Stimulated activated CD4-positive, alpha-beta T cell treated with anti-CD3 and anti-CD28 coated beads, Interleukin-4, amount 100 ng/mL, for 24 hours (primary cell): ENCODE measurements around the gene FBXL16.

Source experiments
- DNase-seq: peaks from one replicate; pipeline ENCODE4 v3.0.0-alpha.2; 2020

The FBXL16 gene

DNA sequence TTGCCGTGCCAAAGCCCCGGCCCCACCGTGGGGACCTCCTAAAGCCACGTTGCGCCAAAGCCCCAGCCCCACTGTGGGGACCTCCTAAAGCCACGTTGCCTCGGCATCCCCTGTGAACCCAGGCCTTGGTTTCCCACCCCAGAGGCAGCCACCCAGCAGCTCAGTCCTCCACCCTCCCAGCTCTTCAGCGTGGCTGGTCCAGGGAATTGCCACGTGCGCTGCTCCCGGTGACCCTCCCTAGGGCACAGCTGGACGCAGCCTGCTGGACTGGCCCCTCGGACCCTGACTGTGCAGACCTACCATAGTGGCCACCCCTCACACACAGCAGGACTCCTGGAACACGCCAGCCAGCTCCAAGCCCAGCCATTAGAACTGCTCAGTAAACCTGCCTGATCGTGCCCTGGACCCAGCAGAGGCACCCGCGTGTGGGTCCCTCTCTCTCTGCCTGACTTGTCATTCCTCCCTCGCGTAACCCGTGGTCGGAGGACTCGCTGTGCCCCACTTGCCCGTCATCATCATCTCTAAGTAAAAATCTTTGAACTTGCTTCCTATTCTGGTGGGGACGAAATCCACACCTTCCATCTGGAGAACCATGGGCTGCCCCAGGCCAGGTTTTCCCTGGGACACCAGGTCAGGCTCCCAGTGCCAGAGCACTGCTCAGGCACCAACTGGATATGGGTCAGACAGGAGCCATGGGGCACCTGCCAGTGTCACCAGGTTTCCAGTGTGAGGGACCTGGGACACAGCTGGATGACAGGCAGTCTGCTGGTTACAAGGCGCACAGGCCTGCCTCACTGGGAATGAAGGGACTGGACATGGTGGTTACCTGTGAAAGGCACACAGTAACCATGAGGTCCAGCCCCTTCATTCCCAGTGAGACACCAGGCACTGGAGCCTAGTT, 29.6 kb upstream of the FBXL16 start:
- no peak for DNase-seq

DNA sequence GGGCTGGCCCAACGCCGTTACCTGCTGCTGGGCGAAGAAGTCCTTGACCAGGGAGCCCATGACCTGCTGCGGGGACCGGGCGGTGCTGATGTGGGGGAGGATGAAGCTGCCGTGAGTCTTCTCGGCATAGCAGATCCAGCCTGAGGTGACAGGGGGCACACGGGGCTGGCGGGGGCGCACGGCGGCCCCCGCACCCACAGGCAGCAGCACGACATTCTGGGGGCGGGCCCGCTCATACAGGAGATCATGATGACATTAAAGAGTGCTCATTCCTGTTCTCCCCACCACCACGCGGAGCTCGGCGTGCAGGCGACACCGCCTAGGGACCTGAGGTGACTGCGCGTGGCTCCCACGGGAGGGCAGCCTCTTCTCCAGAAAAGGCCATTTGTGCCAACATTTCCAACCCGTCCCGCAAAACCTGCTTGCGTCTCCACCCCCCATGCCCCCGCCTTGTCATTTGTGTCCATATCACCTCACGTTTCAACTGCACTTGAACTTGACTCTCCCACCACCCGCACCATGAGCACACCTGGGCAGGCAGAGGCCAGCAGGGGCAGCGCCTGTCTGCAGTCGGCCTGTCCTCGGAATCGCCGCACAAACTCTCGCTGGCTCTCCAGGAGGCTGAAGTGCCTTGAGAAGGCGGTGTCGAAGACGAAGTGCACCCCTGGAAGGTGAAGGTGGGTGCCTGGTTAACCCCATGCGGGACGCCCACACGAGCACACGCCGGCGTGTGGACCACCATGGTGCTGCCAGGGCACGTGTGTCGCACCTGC, 28.8 kb upstream of the FBXL16 start:
- no peak for DNase-seq

DNA sequence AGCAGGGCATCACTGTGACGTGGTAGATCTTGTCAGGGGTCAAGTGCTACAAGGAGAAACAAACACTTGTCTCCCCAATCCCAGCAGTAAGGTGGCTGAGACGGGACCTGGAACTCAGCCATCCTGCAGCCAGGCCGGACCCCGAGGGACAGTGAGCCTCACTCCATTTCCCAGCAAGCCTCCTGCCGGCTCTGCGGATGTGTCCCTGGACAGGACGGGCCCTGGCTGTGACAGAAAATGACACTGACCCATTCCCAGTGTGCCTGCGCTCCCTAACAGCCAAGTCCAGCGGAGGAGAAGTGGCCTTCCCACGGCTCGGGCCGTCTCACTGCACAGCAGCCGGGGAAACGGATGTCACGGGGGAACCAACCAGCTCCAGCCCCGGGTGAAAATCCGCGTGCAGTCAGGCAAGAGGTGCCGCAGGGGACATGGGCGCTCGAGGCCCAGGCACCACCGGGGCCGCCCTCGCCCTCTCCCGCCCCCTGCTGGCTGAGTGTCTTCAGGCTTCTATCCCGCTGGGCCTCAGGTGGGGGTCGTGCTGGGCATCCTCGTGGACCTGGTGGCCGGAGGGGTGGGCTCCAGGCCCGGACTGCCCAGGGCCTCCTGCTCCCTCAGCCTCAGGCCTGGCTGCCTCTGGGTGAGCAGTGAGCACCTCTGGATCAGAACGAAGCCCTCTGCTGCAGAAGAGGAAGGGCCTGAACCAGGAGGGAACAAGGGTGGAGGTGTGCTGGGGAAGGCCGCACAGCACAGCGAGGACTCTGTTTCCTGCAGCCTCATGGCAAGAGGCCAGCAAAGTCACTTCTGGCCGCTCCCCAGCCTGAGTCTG, 28.0 kb upstream of the FBXL16 start:
- DNase-seq = no peak

DNA sequence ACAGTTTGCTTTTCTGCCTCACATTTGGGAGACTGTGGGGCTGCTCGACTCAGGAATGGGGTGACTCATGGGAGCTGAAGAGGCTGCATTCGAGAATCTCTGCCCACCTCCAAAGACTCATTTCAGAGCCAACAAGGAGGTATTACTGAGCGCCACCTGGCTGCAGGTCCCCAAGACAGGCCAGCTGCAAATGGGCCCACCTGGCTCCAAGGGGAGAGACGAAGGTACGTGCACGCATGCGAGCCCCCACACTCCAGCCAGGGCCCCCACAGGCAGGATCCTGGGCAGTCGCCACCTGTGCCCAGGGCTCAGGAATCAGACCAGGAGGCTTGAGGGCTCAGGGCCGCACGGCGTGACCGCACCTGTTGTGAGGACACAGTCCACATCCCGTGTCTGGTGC, 27.3 kb upstream of the FBXL16 start:
- DNase-seq = no peak

DNA sequence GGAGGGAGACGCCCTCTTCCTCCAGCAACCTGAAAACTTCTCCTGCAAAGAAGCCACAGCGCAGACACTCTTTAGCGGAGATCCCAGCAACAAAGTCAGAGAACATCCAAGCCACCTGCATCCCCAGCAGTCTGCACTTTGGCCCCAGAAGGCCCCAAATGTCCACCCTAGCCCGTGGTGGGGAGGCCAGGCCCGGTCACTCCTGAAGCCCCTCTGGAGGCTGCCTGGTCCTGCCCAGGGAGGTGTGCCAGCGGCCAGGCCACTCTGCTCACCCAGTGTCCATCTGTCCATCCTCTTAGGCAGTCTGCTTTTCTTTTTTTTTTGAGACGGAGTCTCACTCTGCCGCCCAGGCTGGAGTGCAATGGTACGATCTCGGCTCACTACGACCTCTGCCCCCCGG, 26.7 kb upstream of the FBXL16 start:
- no peak for DNase-seq

DNA sequence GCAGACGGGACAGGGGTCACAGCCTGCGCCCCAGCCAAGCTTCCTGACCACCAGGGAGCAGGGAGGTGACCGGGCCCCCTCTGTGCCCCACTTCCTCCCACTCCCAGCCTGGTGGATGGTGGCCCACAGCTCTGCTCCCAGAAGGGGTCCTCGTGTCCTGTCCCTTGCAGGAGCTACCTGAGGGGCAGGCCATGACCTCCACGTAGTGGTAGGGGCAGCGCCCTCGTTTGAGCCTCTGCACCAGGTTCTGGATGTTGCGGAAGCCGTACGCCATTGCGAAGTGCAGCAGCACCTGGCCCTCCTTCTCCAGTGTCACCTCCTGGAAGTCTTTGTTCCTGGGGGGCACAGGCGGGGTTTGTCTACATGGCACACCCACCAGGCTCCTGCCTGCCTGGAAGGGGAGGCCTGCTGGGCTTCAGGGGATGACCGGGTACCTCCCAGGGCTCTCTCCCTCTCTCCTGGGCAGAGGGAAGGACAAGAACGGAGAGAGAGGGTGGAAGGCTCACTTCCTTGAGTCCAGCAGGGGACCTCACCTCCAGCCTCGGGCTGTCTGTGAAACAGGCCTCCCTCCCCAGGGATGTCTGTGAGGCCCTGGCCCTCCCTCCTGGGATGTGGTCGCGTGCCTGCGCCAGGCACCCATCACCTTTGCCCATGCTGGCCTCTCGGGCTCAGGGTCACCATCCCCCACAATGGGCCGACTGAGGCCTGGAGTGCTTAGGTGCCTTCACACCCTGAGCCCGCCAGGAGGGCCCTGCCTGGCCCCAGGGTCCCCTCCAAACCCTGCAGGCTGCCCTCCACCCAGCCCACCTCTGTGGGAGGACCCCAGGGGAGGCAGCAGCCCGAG, 25.3 kb upstream of the FBXL16 start:
- no peak for DNase-seq

DNA sequence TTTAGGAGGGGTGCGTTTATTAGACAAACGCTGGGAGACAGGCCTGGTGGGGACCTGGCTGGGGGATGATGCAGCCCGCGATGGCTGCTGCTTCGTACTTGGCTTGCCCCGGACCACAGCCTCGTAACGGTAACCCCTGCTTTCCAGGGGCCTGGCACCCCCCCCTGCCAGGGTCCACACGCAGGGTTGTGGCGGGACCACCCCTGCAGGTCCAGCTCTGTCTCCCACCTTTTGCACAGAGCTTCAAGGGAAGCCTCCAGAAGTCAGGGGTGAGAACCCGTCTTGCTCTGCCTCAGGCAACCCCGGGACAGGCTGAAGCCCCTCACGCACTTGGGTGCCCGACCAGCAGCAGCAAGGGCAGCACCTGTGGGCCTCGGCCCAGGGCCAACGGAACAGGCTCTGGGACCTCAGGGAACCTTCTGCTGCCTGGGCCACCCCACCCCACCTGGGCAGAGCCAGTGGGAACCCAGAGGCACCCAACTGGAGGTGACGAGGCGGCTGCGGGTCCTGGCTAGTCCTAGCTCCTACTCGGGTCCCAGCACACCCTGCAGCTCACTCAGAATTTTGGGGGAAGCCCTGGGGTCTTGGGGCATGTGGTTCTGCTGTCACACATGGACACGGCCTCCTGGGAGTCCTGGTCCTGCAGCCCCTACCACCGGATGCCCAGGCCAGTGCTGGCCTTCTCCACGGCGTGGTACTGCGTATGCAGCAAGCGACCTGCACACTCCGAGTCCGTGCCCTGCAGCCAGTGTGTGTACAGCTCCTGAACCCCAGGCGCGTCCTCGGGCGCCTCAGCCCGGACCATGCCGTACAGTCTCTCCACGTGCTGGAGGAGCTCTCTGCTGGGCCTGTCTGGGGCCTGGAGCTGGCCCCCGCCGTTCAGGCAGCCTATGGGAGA, 24.4 kb upstream of the FBXL16 start:
- no peak for DNase-seq

DNA sequence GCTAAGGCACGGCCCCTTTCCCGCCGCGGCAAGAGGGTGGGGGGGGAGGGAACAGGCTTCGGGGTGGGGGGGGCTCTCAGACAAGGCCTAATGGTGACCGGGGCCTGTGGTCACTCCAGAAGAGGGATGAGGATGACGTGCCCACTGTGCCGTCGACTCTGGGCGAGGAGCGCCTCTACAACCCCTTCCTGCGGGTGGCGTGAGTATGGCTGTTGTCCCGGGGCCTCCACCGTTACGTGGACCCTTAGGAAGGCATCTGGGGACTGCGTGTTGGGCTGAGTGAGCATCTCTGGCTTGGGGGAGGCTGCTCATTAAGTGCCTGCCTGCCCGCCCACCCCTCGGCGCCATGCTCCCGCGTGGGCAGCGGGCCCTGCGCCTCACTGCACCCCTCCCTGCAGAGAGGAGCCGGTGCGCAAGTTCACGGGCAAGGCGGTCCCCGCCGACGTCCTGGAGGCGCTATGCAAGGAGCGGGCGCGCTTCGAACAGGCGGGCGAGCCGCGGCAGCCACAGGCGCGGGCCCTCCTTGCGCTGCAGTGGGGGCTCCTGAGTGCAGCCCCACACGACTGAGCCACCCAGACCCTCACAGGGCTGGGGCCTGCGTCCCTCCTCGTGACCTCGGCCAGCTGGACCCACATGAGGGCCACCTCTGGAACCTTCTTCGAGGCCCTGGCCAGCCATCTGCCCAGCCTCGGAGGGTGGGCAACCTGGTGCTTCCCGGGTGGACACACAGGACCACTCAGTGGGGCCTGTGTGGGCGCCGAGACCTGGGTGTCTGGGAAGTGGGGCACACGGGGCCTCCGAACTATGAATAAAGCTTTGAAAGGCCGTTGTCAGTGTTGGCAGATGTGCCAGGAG, 23.5 kb upstream of the FBXL16 start:
- no peak for DNase-seq

DNA sequence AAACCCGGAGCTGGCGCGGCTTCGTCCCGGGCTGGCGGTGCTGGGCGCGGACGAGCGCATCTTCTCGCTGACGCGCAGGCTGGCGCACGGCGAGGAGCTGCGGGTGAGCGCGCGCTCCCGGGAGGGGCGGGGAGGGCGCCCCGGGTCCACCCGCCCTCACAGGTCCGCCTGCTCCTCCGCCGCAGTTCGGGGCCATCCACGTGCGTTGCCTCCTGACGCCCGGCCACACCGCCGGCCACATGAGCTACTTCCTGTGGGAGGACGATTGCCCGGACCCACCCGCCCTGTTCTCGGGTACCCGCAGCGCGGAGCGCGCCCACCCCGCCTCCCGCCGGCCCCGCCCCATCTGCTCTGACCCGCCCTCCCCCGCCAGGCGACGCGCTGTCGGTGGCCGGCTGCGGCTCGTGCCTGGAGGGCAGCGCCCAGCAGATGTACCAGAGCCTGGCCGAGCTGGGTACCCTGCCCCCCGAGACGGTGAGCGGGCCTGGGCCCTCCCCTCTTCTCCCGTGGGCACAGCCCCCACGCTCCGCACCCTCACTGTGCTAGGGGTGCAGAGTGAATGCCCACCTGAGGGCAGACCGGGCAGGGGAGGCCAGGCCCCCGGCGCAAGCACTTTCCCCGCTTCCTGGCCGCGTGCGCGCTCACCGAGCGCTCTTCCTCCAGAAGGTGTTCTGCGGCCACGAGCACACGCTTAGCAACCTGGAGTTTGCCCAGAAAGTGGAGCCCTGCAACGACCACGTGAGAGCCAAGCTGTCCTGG, 22.7 kb upstream of the FBXL16 start:
- DNase-seq = peak; percentile 49

DNA sequence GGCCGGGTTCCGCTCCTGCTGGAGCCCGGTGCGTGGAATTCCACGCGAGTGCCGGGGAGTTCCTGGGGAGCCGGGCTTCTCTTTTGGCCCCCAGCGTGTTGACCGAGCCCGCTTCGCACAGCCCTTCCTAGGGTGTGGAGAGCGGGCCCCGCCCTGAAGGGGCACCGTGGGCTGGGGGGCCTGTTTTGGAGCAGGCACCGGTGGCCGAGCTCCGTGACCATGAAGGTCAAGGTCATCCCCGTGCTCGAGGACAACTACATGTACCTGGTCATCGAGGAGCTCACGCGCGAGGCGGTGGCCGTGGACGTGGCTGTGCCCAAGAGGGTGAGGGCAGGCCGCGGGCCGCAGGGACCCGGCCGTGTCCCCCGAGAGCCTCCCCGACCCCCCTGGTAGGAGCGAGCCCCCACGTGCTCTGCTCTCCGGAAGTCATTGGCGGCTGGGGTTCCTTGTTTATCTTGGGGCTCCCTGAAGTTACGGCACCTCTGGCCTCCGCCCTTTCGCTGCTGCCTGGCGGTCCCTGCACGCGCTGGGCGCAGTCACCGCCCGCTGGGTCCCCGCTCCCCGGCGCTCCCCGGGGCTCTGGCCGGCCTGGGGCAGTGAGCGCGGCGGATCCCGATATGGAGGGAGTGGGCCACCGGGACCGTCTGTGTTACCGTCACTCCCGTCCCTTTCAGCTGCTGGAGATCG, 21.8 kb upstream of the FBXL16 start:
- DNase-seq = no peak

DNA sequence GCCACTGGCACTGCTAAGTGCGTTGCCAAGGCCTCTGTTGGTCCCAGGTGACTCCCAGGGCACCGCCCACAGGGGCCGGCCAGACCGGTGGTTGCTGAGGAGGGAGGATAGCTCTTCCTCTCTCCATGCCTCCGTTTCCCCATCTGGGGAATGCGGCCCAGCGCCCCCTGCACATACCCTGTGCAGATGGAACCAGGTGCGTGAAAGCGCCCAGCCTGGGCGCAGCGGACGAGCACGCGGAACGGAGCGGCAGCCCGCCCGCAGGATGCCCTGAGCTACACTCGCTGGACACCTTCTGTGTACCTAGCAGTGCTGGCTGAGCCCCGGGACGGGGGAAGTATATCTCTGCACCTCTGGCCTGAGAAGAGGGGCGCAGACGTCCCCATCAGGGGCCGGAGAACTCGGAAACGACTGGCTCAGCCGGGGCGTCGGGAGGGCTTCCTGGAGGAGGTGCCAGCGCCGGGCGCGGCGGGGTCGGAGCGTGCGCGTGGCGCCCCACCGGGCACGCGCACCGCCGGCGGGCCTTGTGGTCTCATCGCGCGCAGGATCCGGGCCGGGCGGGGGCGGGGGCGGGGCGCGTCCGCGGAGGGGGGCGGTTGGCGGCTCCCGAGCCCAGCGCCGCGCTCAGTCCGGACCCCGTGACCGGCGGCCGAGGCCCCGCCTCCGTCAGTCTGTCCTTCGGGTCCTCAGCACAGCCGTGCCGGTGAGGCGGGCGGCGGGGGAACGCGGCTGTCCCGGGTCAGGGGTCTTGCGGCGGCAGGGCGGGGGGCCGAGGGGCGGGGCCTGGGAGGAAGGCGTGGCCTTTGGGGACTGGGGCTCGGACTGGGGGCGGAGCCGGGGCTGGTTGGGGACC, 21.1 kb upstream of the FBXL16 start, which contains the start of the genes CCDC78 and HAGHL:
Gene CCDC78, minus strand, starts transcription at position 6 of the 853 bp plus-strand sequence. CDS start 76 bp downstream, outside the sequence.
Gene HAGHL, plus strand, starts transcription at position 669 of the 853 bp plus-strand sequence. CDS start 404 bp downstream, outside the sequence.
- DNase-seq = peak; percentile 47

DNA sequence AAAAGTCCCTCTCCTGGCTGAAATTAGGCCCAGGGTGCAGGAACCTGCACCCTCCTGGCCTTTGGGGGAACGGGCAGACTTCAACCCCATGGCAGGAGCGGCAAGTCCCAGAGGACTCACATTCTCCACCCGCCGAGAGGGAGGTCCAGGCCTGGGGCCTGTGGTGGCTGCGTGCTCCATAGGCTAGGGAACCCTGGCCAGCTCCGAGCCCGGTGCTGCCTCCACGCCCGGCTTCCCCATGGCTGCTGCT, 20.5 kb upstream of the FBXL16 start:
- DNase-seq = no peak

DNA sequence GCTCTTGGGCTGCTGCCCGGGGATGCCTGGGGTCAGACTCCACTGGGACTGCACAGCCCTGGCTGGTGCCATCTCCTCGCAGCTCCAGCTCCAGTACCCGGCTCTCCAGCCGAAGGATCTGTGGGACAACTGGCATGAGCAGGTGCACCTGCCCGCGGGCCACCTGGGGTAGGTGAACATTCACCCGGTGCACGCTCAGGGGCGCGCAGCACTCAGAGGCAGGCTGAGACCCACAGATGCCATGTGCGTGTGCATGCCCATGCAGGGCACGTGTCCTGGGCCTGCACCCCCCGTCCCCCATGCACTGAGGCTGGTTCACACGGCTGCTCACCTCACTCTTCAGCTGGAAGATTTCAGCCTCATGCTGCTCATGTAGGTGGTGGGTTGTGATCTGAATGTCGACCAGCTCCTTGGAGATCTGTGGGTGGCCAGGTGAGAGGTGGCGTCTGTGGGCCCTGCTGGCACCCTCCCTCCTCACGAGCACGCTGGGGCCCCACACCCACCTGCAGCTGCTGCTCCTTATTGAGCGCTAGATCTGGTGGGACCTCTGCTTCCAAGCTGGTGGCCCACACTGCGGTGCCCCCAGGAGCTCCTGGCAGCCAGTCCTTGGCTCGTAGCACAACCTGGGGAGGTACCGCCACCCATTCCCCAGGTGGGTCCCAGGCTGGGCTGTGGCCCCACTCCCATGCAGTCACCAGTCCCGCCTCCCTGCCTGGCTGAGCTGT, 20.0 kb upstream of the FBXL16 start:
- DNase-seq = no peak

DNA sequence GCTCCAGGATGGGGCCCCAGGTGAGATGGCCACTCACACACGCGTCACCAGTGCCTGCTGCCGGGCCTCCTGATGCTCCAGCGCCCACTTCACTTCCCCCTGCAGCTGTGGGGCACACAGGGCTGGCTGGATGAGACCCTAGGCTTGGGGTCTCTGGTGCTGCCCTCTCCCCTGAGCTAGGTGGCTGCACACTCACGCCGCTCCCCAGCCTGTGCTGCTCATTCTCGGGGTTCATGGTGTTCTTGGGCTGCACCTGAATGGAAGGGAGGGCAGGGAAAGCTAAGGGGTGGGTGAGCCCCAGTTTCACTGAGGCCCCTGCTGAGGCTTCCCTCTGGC, 19.4 kb upstream of the FBXL16 start:
- no peak for DNase-seq

DNA sequence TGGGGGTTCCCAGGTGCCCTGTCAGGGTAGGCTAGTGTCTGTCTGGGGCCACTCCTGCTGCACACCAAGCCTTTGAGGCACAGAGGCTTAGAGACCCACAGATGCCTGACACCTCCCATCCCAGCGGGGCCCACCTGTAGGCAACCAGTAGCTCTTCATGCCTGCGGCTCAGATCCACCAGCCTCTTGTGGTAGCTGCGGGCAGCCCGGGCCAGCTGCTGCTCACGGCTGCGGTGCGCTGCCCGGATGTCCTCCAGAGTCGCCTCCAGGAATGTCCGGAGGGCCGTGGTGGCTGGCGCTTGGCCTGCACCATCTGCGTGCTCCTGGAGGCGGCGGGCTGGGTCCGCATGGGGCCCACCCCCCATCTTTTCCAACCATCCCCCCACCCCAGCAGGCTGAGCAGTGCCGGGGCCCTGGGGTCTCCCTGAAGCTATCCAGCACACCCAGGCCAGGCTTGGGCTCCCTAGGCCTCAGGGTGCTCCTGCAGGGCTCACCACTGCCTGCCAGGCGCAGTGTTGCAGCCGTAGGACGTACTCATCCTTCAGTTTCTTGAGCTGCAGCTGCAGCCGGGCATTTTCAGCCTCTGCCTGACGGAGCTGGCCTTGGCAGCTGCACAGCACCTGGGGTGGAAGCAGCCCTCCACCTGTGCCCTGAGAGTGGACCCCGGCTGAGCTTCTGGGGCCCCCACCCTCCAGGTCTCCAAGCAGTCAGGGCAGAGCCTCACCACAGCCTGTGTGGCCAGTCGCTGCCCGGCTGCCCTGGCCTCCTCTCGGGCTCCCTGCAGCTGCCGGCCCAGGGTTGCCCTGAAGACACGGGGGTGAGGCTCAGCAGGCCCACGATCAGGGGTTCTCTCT, 18.8 kb upstream of the FBXL16 start:
- no peak for DNase-seq

DNA sequence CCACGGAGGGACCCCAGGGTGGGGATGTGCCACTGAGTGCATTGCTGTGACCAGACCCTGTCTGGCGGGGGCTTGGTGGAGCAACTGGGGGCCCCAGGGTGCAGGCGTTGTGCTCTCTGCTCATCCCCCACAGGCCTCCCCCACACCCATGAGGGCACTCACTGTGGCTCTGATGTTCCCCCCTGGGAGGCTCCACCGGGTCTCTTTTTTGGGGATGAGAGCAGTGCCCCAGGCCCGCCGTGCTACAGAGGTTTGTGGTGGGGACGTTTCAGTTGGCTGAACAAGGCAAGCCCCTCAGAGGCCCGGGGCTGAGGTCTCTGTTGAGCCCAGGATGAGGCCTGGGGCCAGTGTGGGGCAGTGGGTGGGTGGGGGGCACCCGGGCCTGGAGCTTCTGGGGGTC, 18.1 kb upstream of the FBXL16 start:
- no peak for DNase-seq
